ENCODE data around the gene MSRB3. TPM values are rescaled to one million over a fixed set of nuclear protein-coding genes. Genes with fewer than 3 reads are reported as not detected.

MSRB3 gene
- polyA plus RNA-seq, 1 of the 3 experiments (the other 2 are of a cell fraction) = 24.3 TPM

- H3K4me3 ChIP-seq (ENCODE audit: low read depth in 2 of 2, low read length in 1 of 2) = no peak overlapping the region
- H3K27me3 ChIP-seq (ENCODE audit: insufficient read depth) = no peaks in the 10 kb centered on the region
- 0 out of 2 replicates have a peak, but pooled peaks cover 3% of the 10 kb centered on the region for H3K79me2 ChIP-seq (ENCODE audit: insufficient read depth)
- H3K27ac ChIP-seq (ENCODE audit: low read depth in 2 of 2, low read length in 1 of 2) = no peak overlapping the region
- TF ChIP-seq YY1 (IDR thresholded peaks at IDR 0.05; ENCODE audit: low read depth) (no peak), RAD21 (IDR thresholded peaks at IDR 0.05; ENCODE audit: low read length) (peak; percentile 53), CTCF (IDR thresholded peaks at IDR 0.05) (peak; percentile 65)
- peaks cover 0 to 15% of the 10 kb centered on the region in 2 experiments for H3K36me3 ChIP-seq (replicated peaks in 1 of 2; ENCODE audit: control insufficient read depth in 1 of 2, insufficient read depth in 2 of 2, low read length in 1 of 2)
- H3K9ac ChIP-seq = no peak overlapping the region
- H3K4me2 ChIP-seq = no peak overlapping the region
- H3F3A ChIP-seq (replicated peaks; ENCODE audit: insufficient read depth) = peaks cover 6% of the 10 kb centered on the region
- peak; percentile 12 for DNase-seq
- POLR2A ChIA-PET = interaction anchor here (0.8 kb wide), 1 partner anchor 63 kb away, joined by 6 read pairs; the partner anchor contains the start of gene LEMD3
- H3K4me1 ChIP-seq (ENCODE audit: control insufficient read depth in 1 of 2, insufficient read depth in 2 of 2, low read depth in 1 of 2, low read length in 1 of 2) = no peaks in the 10 kb centered on the region; a peak in 1 of 4 replicates
- H3K9me3 ChIP-seq = peaks cover 14% of the 10 kb centered on the region
- CTCF ChIA-PET = interaction anchor here (0.6 to 4.8 kb wide), 30 partner anchors 8 to 450 kb away, joined by 3 to 53 read pairs (median 4); no protein-coding TSS in a partner anchor
- no peaks in the 10 kb centered on the region for H3K9me2 ChIP-seq
- no peak overlapping the region for H2AFZ ChIP-seq (ENCODE audit: low read depth)
- WGBS (ENCODE audit: low lambda C conversion rate) = 8% methylated on average over 3 of the region's 3 CpGs
- H4K20me1 ChIP-seq (ENCODE audit: insufficient read depth) = no peaks in the 10 kb centered on the region
These were observed 45.9 kb upstream of the MSRB3 start for GRCh38 chr12:65232476-65233077.

GRCh38 chr12:65237153-65237552 lies 41.3 kb upstream of the MSRB3 start:
- H3K9me2 ChIP-seq = no peaks in the 10 kb centered on the region
- 0 out of 2 replicates have a peak, but pooled peaks cover 3% of the 10 kb centered on the region for H3K79me2 ChIP-seq (ENCODE audit: insufficient read depth)
- no peak for DNase-seq
- H3K27ac ChIP-seq (ENCODE audit: low read depth in 2 of 2, low read length in 1 of 2) = no peak overlapping the region
- CTCF ChIA-PET = no interaction called here
- 98% methylated on average over 1 of the region's 1 CpG for WGBS (ENCODE audit: low lambda C conversion rate)
- H3K4me3 ChIP-seq (ENCODE audit: low read depth in 2 of 2, low read length in 1 of 2) = no peak overlapping the region
- no peak overlapping the region for H2AFZ ChIP-seq (ENCODE audit: low read depth)
- H3K4me2 ChIP-seq = no peak overlapping the region
- H3K9me3 ChIP-seq = no peaks in the 10 kb centered on the region
- POLR2A ChIA-PET = no interaction called here
- H4K20me1 ChIP-seq (ENCODE audit: insufficient read depth) = no peaks in the 10 kb centered on the region
- H3F3A ChIP-seq (replicated peaks; ENCODE audit: insufficient read depth) = peaks cover 1% of the 10 kb centered on the region
- H3K27me3 ChIP-seq (ENCODE audit: insufficient read depth) = no peaks in the 10 kb centered on the region
- peaks cover 13 to 18% of the 10 kb centered on the region in 2 experiments for H3K36me3 ChIP-seq (replicated peaks in 1 of 2; ENCODE audit: control insufficient read depth in 1 of 2, insufficient read depth in 2 of 2, low read length in 1 of 2)
- H3K4me1 ChIP-seq (ENCODE audit: control insufficient read depth in 1 of 2, insufficient read depth in 2 of 2, low read depth in 1 of 2, low read length in 1 of 2) = no peaks in the 10 kb centered on the region; a peak in 1 of 4 replicates
- H3K9ac ChIP-seq = no peak overlapping the region
- TF ChIP-seq TCF12 (IDR thresholded peaks at IDR 0.05) = no peak
- TF ChIP-seq TAF1 (IDR thresholded peaks at IDR 0.05; ENCODE audit: borderline replicate concordance, low read depth, low read length) = no peak
- TF ChIP-seq FOSL2 (IDR thresholded peaks at IDR 0.05; ENCODE audit: borderline replicate concordance, low read depth) = no peak
- TF ChIP-seq SMC3 (IDR thresholded peaks at IDR 0.05; ENCODE audit: low read depth, low read length) = no peak
- no peak for TF ChIP-seq NRF1 (IDR thresholded peaks at IDR 0.05; ENCODE audit: low read depth, low read length)
- no peak for TF ChIP-seq REST (IDR thresholded peaks at IDR 0.05; ENCODE audit: low read depth, low read length)
- TF ChIP-seq USF1 (IDR thresholded peaks at IDR 0.05; ENCODE audit: borderline replicate concordance, low read depth) = no peak
- TF ChIP-seq RXRA (IDR thresholded peaks at IDR 0.05; ENCODE audit: borderline replicate concordance, low read depth) = no peak
- no peak for TF ChIP-seq IRF3 (IDR thresholded peaks at IDR 0.05; ENCODE audit: low read depth, low read length)
- TF ChIP-seq SIN3A (IDR thresholded peaks at IDR 0.05; ENCODE audit: borderline replicate concordance, low read depth, low read length) = no peak
- TF ChIP-seq PBX3 (IDR thresholded peaks at IDR 0.05) = no peak
- TF ChIP-seq GATA2 (CRISPR knock-in tag; IDR thresholded peaks at IDR 0.05) = no peak
- no peak for TF ChIP-seq FOXM1 (IDR thresholded peaks at IDR 0.05; ENCODE audit: low read depth)
- no peak for TF ChIP-seq GABPA (IDR thresholded peaks at IDR 0.05; ENCODE audit: low read depth)
- TF ChIP-seq FOXJ3 (CRISPR knock-in tag; IDR thresholded peaks at IDR 0.05) = no peak
- no peak for TF ChIP-seq ELF1 (IDR thresholded peaks at IDR 0.05)
- TF ChIP-seq YY1 (IDR thresholded peaks at IDR 0.05; ENCODE audit: low read depth) = no peak
- no peak for TF ChIP-seq JUND (IDR thresholded peaks at IDR 0.05)
- no peak for TF ChIP-seq MEF2A (IDR thresholded peaks at IDR 0.05; ENCODE audit: borderline replicate concordance, low read depth)
